Left renal pelvis (tissue), 4 donors: Measurements from ENCODE around the gene NOXA1. TPM values are rescaled to one million over a fixed set of nuclear protein-coding genes. Genes with fewer than 3 reads are reported as not detected.
"Not testable (repeated sequence)": the region's sequence is repeated elsewhere in the genome, so short reads cannot be mapped to it uniquely, and the experiment has no call there.

Source experiments
- DNase-seq, 4 donors: peaks; one replicate each; pipeline ENCODE4 v3.0.0-alpha.2; 2013; ENCODE audit warnings: low read depth in 4 of 4, low spot score in 3 of 4
- polyA plus RNA-seq, 4 donors: library from polyadenylated mRNA; unstranded; fragments of 120-200 nt; gene quantifications; one replicate each; pipeline ENCODE4 v1.2.1, GENCODE V29; 2013; ENCODE audit not compliant: insufficient read length in 4 of 4

NOXA1 gene
- polyA plus RNA-seq, 4 donors = 2.5 to 10.9 (median 4.3) TPM

DNA sequence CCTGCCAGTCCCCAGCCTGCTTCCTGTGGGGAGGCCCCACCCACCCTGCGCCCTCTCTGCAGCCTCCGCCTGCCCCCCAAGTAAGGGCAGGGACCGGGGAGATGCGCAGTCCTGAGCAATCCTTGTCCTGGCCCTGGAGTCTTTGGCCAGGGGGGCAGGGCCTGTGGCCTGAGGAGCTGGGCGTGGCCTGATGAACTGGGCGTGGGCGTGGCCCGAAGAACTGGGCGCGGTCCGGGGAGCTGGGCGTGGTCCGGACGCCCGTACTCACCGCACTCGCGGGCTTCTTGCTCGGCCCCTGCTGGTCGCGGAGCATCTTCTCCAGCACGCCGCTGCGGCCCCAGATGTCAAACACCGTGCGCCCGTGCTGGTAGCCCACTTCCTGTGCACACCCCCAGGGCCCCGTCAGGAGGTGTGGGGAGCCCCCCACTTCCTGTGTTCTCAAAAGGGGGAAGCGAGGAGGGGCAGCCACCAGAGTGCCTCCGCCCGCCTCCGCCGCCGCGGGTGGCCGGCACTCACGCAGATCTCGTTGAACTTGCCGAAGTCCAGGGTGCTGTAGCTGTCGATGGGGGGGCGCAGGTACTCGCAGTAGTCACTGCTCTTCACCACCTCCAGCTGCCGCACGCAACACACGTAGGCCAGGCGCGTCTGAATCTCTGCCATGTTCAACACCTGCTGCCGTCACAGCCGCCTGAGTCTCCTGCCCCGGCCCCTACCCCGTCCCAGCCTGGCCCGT is 38.6 kb downstream of the NOXA1 start:
- no peak for DNase-seq

DNA sequence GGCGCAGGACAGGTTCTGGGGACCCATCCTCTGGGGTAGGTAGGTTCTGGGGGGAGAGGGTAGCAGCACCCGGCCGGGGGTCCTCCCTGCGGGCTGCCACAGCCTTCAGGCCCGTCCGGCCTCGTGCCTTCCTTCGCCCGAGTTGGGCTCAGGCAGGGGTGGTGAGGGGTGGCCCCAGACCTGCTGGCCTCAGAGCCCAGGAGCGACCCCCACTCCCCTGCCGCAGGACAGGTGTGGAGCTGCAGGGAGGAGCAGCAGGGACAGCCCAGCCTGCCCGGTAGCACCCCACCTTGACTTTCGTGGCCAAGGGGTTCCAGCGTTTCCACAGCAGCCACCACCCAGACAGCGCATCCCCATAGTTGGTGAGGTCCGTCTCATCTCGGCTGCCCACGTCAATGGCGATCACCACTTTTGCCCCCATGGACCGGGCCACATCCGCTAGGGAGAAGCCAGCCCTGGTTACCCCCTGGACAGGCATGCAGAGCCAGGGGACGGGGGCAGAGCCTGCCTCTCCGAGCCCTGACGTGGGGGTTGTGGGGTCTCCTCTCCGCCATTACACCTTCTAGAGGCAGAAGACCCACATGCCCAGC is 39.3 kb downstream of the NOXA1 start:
- DNase-seq = no peak

DNA sequence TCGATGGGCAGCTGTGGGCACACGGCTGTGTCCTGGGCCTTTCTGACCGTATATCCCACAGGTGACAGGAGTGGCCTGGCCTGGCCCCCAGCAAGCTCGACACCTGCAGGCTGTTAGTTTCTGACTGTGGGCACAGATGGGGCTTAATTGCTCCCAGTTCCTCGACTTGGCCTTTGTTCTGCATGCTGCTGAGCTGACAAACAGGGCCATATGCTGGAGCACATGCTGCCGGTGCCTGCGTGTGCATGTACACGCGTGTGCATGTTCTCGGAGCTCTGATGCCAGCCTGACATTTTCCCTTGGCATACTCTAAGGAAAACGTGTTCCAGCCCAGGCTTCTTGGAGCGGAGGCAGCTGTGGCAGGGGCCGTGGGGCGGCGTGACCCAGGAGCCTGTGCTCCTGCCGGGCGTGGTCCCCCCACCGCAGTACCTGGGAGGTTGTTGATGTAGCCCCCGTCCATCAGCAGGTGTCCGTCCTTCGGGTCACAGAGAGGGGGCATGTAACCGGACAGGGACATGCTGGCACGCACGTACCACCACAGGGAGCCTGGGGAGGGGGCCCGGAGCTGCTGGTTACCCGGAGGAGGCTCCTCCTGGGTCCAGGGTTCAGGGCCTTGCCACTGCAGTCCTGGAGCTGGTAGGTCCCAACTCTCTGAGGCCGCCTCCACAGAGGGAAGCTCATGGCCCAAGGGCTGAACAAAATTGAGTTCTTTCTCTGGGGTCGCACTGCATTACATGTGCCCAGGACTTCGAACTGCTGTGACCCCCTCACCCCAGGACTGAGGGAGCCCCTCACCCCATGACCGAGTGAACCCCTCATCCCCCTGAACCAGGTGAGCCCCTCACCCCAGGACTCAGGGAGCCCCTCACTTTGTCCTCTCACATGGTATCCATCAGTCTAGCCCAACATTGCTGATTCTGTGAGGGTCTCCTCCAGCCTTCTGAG is 40.1 kb downstream of the NOXA1 start:
- no peak for DNase-seq

DNA sequence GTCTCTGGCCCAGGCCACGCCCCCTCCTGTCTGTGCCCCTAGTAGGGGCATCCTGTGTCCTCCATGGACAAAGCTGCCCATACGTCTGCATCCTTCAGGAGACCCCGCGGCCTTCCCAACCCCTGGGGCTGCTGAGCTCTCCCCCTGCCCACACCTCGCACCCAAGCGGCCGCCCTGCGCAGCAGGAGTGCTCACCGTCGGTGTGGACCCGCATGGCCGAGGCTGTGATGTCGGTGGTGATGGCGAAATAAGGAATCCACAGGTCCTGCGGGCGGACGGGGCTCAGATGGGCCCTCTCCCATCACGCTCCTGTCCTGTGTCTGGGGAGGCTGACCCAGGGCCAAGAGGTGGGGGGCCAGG is 40.7 kb downstream of the NOXA1 start:
- DNase-seq = no peak

DNA sequence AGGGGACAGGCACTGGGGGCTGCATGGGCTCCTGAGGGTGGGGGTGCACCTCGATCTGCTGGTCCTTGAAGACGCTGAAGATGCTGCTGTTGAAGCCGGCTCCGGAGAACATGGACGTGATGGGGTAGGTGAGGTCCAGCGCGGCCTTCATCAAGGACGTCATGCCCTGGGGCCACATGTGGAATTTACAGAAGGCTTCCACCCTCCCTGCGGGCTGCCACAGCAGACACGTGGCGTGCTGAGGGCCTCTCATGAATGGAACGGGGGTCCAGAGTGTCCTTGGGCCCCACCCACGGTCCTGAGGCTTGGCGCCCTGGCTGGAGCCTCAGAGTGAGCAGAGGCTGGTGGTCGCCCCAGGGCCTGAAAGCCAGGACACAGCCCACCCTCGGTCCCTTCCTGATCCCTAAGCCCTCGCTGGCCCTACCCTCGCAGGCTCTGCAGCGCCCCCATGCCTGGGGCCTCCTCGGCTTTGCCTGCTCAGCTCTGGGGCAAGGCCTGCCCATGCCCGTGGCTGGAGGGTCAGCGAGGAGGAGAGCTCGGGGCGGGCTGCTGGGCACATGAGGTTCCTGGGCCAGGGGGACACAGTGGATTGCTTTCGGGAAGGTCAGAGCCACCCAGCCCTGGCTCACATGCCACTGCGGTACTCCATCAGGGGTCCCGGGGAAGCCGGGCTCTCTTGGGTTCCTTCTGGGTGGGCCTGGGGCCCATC is 41.3 kb downstream of the NOXA1 start:
- no peak for DNase-seq

DNA sequence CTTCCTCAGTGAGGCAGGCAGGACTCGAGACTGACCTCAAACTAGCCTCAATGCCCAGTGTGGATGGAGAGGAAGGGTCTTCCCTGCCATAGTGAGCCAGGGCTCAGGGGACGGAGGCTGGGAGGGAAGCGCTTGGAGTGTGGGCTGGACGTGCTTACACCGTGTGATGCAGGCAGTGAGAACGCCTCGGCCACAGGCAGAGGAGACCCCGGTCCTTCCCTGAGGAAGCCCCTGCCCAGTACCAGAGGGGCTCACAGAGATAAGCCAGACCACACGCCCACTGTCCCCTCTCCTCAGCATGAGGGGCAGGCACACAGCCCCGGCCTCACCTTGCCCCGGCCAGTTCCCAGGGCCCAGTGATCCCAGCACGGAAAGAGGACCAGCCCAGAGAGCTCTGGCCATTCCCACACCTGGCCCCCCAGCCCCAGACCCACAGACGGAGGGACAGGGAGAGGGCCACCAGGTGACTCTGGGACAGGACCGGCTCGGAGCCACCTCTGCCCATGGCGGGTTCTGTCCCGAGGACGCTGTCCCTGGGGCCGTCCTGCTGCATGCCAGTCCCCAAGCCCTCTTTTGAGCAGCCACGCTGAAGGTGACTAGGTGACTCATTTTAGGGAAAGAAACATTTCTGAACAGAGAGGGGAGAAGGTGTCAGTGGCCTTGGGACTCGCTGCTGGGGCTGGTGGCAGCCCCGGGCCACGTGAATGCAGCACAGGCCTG is 42.0 kb downstream of the NOXA1 start:
- no peak for DNase-seq

DNA sequence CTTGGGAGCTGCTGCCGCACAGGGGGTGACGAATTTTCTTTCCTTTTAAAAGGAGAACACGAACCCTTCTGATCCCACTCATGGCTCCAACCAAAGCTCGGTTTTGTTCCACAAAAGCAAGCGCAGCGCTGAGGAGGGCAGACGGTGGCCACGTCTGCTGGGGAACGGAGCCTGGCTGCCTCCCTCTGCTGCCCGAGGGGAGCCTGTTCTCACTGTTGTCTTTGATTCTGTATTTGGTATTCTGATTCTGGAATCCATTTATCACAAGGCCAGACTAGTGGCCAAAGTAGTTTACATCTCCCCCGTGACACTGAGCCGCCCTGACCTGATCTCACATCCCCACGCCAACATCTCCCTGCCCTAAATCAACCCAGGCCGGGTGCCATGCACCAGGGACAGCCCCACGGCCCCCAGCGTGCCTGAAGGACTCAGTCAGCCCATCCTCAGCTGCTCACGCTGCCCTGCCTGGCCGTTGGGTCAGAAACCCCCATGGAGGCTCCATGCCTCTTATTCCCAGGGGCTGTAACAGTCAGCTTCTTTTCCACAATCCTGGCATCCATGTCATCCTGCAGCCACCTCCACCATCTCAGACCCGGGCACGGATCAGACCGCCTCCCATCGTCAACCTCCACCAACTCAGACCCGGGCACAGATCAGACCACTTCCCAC is 42.7 kb downstream of the NOXA1 start:
- no peak for DNase-seq

DNA sequence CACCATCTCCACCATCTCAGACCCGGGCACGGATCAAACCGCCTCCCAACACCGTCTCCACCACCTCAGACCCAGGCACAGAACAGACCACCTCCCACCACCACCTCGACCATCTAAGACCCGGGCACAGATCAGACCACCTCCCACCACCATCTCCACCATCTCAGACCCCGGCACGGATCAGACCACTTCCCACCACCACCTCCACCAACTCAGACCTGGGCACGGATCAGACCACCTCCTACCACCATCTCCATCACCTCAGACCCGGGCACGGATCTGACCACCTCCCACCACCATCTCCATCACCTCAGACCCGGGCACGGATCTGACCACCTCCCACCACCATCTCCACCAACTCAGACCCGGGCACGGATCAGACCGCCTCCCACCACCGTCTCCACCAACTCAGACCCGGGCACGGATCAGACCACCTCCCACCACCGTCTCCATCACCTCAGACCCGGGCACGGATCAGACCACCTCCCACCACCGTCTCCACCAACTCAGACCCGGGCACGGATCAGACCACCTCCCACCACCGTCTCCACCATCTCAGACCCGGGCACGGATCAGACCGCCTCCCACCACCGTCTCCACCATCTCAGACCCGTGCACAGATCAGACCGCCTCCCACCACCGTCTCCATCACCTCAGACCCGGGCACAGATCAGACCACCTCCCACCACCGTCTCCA is 43.3 kb downstream of the NOXA1 start:
- DNase-seq = not testable (repeated sequence)

DNA sequence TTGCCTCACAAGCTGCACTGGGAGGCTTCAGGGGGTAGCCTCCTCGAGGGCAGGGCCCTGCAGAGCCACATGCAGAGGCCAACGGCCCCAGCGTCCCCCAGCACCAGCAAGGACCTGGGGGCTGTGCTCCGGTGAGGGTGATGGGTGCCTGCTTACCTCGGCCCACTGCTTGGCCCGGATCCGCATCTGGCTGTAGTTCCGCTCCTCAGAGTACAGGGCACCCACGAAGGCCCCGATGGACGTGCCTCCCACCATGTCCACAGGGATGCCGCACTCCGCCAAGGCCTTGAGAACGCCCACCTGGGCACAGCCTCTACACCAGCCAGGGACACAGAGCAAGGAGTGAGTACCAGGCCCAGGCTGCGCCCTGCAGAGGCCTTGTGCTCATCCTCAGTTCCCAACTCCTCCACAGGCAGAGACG is 44.0 kb downstream of the NOXA1 start:
- no peak for DNase-seq

DNA sequence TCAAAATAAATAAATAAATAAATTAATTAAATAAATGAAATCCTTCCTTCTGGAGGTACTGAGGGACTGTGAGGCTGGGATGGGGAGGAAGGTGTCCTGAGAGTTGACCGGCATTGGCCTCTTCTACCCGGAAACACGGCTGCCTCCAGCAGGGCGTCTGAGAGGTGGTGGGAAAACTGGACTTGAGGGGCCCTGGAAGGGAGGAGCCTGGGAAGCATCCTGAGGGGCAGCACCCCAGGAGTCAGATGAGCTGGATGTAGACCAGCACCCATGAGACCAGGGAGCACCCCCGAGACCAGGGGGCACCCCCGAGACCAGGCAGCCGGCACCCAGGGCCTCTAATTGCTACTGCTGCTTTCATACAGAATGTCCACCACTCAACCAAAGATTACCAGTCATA is 44.7 kb downstream of the NOXA1 start:
- DNase-seq = no peak

DNA sequence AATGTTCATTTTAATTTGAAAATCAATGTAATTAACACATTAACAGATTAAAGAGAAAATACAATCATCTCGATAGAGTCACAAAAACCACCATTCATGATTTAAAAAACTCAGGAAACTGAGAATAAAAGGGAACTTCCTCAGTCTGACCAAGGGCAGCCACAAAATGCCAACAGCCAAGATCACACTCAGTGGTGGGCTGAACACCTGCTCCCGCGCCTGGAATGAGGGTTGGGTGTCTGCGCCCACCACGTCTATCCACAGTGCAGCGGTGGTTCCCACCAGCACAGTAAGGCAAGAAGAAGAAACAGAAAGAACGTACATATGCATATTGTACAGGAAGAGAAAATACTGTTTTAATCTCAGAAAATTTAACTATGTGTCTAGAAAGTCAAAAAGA is 47.6 kb downstream of the NOXA1 start:
- no peak for DNase-seq

DNA sequence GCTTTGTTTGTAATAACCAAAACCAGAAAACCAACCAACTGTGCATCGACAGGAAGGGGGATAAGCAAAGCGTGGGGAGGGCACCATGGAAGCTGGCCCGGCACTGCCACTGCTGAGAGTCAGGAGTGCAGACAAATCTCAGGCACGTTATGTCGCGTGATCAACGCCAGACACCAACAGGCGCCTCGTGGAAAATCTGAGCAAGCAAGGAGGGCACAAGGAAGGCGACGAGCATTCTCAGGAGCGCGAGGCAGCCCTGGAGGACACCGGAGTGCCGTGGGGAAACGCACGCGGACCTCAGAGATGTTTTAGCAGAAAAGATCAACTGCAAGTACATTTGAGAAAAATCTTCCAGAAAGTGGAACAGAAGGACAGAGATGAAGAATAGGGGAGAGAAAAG is 51.1 kb downstream of the NOXA1 start:
- DNase-seq = no peak

DNA sequence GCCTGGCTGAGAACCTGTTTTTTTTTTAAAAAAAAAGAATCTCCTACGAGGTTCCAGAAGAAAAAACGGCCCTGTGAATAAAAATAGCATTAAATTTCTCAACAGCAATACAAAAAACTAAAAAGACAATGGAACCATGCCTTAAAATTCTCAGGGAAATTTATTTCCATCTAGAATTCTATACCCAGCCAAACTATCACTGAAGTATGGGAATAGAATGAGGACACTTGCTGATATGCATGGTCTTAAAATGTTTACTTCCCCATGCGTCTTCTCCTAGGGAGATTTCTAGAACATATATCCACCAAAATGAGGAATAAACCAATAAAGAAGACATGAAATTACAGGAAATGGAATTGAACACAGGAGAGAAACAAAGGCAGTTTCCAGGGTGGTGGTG is 52.5 kb downstream of the NOXA1 start:
- DNase-seq = no peak

DNA sequence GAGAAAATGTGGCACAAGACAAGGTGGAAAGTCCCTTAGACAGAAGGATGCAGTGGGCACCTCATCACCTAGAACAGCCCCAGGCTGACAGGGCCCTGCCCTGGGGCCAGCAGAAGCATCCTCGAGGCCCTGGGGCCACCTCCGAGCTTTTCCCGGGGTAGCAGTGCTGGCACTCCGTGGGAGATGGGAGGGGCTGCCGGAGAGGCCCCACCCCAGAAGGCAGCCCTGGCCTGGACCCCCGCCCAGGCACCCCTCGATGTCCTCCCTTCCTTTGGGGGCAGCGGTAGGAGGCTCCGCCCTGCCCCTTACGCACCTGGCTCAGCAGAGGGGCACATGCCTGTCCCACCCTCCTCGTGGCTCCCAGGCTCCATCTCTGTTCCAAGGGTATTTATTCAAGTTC is 53.7 kb downstream of the NOXA1 start:
- DNase-seq = no peak

DNA sequence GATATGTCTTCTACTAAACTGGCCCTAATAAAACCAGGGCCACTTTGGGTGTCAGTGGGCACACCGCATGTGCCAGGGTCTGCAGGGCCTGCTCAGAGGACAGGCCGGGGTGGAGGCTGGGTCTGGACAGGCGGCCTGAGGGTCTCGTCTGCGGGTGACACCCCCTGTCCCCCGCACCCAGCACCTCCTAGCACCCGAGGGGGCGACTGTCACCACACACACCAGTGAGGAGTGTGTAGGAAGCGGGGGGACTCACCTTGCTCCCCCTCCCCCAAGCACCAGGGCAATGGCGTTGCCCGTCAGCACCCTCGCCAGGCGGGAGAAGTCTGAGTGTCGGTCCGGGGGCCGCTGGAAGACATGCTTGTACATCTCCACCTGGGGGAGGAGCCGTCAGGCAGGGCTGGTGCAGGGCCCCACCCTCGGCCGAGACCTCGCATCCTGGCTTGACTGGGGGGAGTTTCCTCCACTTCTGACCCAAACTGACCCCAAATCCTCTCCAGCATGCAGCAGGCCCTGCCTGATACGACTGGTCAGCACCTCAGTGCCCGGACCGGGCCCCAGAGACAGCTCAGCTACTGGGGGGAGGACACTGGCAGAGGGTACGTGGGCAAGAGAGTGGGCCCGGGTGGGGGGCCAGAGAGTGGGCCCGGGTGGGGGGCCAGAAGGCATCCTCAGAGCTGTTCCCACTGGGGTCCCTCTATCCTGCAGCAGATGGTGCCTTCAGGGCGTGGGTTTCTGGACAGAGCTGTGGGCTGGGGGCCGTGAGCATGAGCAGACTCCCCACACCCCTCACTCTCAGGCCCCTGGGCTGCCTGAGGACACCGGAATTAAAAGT is 54.8 kb downstream of the NOXA1 start:
- DNase-seq = no peak

DNA sequence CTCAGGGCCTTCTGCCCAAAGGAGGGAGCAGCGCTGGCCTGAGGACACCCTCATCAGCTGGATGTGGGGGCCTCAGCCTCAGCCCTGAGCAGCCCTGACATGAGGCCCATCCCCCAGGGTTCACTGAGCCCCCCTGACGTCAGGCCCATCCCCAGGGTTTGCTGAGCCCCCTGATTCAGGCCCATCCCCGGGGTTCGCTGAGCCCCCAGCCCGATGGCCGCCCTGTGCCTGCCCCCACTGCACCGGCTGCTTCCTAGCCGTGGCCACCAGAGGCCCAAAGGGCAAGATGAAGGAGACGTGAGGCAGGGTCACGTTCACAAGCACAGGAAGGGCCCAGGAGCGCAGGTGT is 55.4 kb downstream of the NOXA1 start:
- DNase-seq = no peak

DNA sequence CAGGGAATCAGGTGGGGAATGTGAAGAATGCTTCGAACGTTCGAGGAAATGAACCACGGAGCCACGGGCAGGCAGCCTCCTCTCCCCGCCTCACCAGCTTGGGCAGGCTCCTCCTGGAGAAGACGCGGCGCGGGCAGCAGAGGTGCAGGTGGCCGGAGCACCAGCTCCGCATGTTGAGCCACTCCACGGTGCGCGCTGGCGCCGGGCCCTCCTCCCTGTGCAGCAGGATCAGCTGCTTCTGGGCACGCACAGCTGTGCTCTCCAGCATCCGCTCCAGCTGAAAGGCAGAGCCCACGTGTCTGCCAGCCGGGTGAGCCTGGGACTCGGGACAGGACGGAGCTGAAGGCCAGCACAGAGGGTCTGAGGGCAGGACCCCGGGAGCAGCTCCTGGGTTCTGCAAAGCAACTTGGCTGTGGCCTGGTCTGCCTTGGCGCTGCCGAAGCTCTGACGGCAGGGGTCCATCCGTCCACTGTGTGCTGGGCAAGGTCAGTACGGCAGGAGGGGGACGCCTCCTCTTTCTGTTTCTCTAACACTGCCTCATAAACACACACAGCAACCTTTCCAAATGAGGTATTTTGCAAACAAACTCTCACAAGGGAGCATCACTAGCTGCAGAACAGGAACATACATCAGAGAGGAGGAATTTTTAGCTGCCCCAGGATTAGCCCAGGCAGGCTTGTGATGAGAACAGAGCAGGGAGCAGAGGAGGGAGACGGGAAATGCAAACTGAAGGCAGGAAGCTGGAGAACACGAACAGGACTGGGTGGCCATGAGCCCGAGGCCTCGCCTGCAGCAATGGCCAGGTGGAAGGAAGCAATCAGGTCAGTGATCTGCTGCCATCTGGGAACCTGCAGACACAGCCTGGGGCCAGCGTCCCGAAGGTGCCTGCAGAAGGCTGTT is 56.0 kb downstream of the NOXA1 start:
- DNase-seq = no peak
